ENCODE results near the gene ELMO1.

ELMO1 gene

DNA sequence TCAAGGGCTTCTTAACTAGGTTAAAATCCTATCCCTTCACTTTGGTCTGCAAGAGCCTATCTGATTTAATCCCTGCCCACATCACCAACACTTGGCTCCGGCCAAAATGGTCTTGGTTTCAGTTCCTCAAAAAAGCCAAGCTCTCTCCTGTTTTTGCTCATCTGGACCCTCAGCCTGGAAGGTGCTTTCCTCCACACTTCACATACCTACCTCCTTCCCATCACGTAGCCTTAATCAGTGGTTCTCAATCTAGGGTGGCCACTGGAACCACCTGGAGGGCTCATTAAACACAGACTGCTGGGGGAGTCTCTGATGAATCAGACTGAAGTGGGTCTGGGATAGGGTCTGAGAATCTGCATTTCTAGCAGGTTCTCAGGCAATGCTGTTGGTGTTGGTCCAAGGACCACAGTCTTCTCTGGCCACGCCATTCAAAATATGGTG, 497.4 kb downstream of the ELMO1 start:
- no peaks in the 10 kb centered on the region for H3K4me1 ChIP-seq (ENCODE audit: control insufficient read depth, insufficient read depth, low read length, unreplicated experiment)
- H3K27me3 ChIP-seq (ENCODE audit: insufficient read depth, low read length) = no peaks in the 10 kb centered on the region
- H2AFZ ChIP-seq (ENCODE audit: low read length, unreplicated experiment) = no peak overlapping the region
- H3K4me3 ChIP-seq (ENCODE audit: low read depth, low read length) = no peak overlapping the region
- H3K79me2 ChIP-seq (ENCODE audit: control insufficient read depth, insufficient read depth, low read length, unreplicated experiment) = no peaks in the 10 kb centered on the region
- no peak overlapping the region for H3K27ac ChIP-seq (ENCODE audit: low read depth, low read length)
- no peaks in the 10 kb centered on the region for H3K36me3 ChIP-seq (ENCODE audit: insufficient read depth, low read length)

DNA sequence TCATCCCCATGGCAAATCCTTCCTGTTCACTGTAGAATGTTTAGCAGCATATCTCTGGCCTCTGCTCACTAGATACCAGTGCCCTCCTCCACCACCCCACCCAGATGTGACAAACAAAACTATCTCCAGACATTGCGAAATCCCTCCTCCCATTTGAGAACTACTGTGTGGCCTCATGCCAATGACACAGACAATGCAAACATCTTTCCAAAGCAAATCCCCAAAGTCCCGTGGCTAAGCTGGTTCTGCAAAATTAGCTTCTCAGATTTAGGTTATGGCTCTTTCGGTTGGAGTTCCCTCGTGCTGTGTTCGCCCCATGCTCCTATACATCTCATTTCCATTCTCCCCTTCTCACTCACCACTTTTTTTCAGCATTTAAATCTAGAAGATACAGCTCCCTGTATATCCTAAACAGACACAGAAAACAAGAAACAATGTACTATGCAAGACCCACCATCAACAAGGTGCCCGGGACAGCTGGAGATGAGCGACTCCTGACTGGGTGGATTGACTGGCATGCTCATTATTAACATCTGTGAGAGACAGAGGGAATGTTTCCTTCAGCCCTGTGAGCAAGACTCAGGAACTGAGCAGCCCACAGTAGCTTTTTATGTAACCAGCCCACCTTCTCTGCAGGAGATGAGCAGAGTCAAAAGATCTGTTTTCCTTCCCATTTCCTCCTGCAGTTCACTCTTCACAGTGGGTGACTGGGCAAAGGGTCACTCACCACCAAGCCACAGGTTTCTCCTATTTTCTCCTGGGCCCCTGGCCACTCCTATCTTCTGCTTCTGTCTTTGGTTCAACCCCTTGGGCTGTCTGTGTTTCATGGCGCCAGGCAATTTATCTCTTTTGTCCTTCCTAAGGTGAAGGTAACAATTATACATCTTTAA, 498.7 kb downstream of the ELMO1 start:
- Histone ChIP-seq H3K36me3 (ENCODE audit: insufficient read depth, low read length) (no peaks in the 10 kb centered on the region), H3K27ac (ENCODE audit: low read depth, low read length) (no peak overlapping the region), H3K27me3 (ENCODE audit: insufficient read depth, low read length) (no peaks in the 10 kb centered on the region), H3K4me1 (ENCODE audit: control insufficient read depth, insufficient read depth, low read length, unreplicated experiment) (no peaks in the 10 kb centered on the region), H3K79me2 (ENCODE audit: control insufficient read depth, insufficient read depth, low read length, unreplicated experiment) (no peaks in the 10 kb centered on the region), H2AFZ (ENCODE audit: low read length, unreplicated experiment) (no peak overlapping the region), H3K4me3 (ENCODE audit: low read depth, low read length) (no peak overlapping the region)

GRCh38 chr7:36946401-36946739, 502.3 kb downstream of the ELMO1 start:
- no peak overlapping the region for H3K4me3 ChIP-seq (ENCODE audit: low read depth, low read length)
- H3K27me3 ChIP-seq (ENCODE audit: insufficient read depth, low read length) = no peaks in the 10 kb centered on the region
- H3K36me3 ChIP-seq (ENCODE audit: insufficient read depth, low read length) = no peaks in the 10 kb centered on the region
- H3K79me2 ChIP-seq (ENCODE audit: control insufficient read depth, insufficient read depth, low read length, unreplicated experiment) = no peaks in the 10 kb centered on the region
- no peaks in the 10 kb centered on the region for H3K4me1 ChIP-seq (ENCODE audit: control insufficient read depth, insufficient read depth, low read length, unreplicated experiment)
- no peak overlapping the region for H2AFZ ChIP-seq (ENCODE audit: low read length, unreplicated experiment)
- no peak overlapping the region for H3K27ac ChIP-seq (ENCODE audit: low read depth, low read length)

DNA sequence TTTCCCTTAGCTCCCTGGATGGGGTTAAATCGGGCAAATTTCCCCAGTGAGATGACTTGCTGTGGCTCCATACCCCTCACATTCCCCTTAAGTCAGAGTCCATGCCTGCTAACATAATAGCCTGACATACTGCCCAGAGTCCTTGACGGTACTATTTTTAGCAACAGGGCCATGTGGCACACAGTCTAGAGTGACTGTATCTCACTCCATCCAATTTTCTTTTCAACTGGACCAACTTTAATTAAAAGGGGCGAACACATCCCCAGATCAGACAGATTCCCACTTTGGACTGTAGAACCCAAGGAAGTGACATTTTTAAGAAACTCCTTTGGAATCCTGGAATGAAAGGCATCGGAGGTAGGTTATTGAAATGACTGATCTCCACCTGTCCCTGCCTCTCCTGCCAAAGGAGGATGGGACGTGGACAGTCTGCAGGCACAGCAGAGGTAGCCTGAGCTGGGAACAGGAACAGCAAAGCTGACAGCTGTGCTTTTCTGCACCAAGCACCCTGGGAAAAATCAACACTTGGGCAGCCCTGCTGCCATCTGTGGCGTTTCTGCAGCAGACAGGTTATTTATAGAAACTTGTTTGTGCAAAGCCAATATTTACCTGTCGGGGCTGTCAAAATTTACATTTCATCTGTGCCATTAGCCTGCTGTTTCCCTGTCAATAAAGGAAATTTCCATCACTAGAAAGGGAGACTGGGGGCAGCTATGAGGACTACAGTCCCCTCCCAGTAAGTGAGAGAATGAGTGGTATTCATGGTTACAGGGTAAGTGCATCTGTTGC, 502.9 kb downstream of the ELMO1 start:
- Histone ChIP-seq H3K4me1 (ENCODE audit: control insufficient read depth, insufficient read depth, low read length, unreplicated experiment) (no peaks in the 10 kb centered on the region), H2AFZ (ENCODE audit: low read length, unreplicated experiment) (no peak overlapping the region), H3K36me3 (ENCODE audit: insufficient read depth, low read length) (no peaks in the 10 kb centered on the region), H3K4me3 (ENCODE audit: low read depth, low read length) (no peak overlapping the region), H3K27me3 (ENCODE audit: insufficient read depth, low read length) (no peaks in the 10 kb centered on the region), H3K27ac (ENCODE audit: low read depth, low read length) (no peak overlapping the region), H3K79me2 (ENCODE audit: control insufficient read depth, insufficient read depth, low read length, unreplicated experiment) (no peaks in the 10 kb centered on the region)

DNA sequence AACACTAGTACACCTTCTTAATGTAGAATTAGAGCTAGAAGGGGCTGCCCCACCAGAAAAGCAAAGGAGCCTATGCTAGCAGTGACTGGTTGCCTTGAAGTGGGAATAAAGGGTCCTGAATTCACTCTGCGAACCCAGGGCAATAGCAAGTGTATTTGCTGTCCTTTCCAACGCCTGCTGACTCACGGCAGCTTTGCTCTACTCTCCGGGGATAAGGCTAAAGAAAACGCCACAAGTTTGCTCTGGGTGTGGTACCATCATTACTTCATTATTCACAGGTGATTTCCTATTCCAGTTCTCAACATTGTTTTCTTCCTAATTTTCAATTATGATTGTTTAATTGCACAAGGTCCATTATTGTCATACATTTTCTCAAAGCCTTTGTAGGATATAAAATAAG, 503.8 kb downstream of the ELMO1 start:
- no peaks in the 10 kb centered on the region for H3K4me1 ChIP-seq (ENCODE audit: control insufficient read depth, insufficient read depth, low read length, unreplicated experiment)
- no peaks in the 10 kb centered on the region for H3K79me2 ChIP-seq (ENCODE audit: control insufficient read depth, insufficient read depth, low read length, unreplicated experiment)
- H3K27ac ChIP-seq (ENCODE audit: low read depth, low read length) = no peak overlapping the region
- no peak overlapping the region for H3K4me3 ChIP-seq (ENCODE audit: low read depth, low read length)
- no peaks in the 10 kb centered on the region for H3K36me3 ChIP-seq (ENCODE audit: insufficient read depth, low read length)
- H2AFZ ChIP-seq (ENCODE audit: low read length, unreplicated experiment) = no peak overlapping the region
- H3K27me3 ChIP-seq (ENCODE audit: insufficient read depth, low read length) = no peaks in the 10 kb centered on the region

GRCh38 chr7:36943591-36944435, 504.9 kb downstream of the ELMO1 start:
- H3K36me3 ChIP-seq (ENCODE audit: insufficient read depth, low read length) = no peaks in the 10 kb centered on the region

DNA sequence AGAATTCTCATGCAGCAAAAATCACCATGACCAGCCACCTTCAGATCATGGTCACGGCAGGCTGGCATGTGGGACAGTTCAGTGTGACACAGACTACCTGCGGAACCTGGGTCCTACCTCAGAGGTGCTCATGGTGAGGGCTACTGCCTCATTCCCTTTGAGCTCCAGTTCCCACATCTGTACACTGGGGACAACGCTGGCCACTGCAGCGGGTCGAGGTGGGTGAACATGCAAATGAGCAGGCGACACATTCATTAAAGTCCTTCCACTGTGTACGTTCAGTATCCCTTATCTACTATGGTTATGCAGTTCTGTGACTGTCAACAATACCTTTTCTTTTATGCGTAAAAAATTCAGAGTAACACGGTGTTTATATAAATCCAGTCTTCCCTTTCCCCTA, 505.7 kb downstream of the ELMO1 start:
- no peak overlapping the region for H3K27ac ChIP-seq (ENCODE audit: low read depth, low read length)

More at GRCh38 chr7:36943591-36944435, 504.9 kb downstream of the ELMO1 start:
- Histone ChIP-seq H3K27ac (ENCODE audit: low read depth, low read length) (no peak overlapping the region), H3K79me2 (ENCODE audit: control insufficient read depth, insufficient read depth, low read length, unreplicated experiment) (no peaks in the 10 kb centered on the region), H2AFZ (ENCODE audit: low read length, unreplicated experiment) (no peak overlapping the region), H3K4me3 (ENCODE audit: low read depth, low read length) (no peak overlapping the region), H3K4me1 (ENCODE audit: control insufficient read depth, insufficient read depth, low read length, unreplicated experiment) (no peaks in the 10 kb centered on the region), H3K27me3 (ENCODE audit: insufficient read depth, low read length) (no peaks in the 10 kb centered on the region)

GRCh38 chr7:36942541-36942940, 506.1 kb downstream of the ELMO1 start:
- H3K36me3 ChIP-seq (ENCODE audit: insufficient read depth, low read length) = no peaks in the 10 kb centered on the region
- H2AFZ ChIP-seq (ENCODE audit: low read length, unreplicated experiment) = no peak overlapping the region
- H3K27me3 ChIP-seq (ENCODE audit: insufficient read depth, low read length) = no peaks in the 10 kb centered on the region
- H3K27ac ChIP-seq (ENCODE audit: low read depth, low read length) = no peak overlapping the region
- no peaks in the 10 kb centered on the region for H3K79me2 ChIP-seq (ENCODE audit: control insufficient read depth, insufficient read depth, low read length, unreplicated experiment)
- H3K4me1 ChIP-seq (ENCODE audit: control insufficient read depth, insufficient read depth, low read length, unreplicated experiment) = no peaks in the 10 kb centered on the region
- H3K4me3 ChIP-seq (ENCODE audit: low read depth, low read length) = no peak overlapping the region

More for the DNA sequence above, 505.7 kb downstream of the ELMO1 start:
- Histone ChIP-seq H3K4me3 (ENCODE audit: low read depth, low read length) (no peak overlapping the region), H2AFZ (ENCODE audit: low read length, unreplicated experiment) (no peak overlapping the region), H3K36me3 (ENCODE audit: insufficient read depth, low read length) (no peaks in the 10 kb centered on the region), H3K27me3 (ENCODE audit: insufficient read depth, low read length) (no peaks in the 10 kb centered on the region), H3K4me1 (ENCODE audit: control insufficient read depth, insufficient read depth, low read length, unreplicated experiment) (no peaks in the 10 kb centered on the region), H3K79me2 (ENCODE audit: control insufficient read depth, insufficient read depth, low read length, unreplicated experiment) (no peaks in the 10 kb centered on the region)

GRCh38 chr7:36942025-36942424, 506.6 kb downstream of the ELMO1 start:
- Histone ChIP-seq H3K27me3 (ENCODE audit: insufficient read depth, low read length) (no peaks in the 10 kb centered on the region), H3K4me1 (ENCODE audit: control insufficient read depth, insufficient read depth, low read length, unreplicated experiment) (no peaks in the 10 kb centered on the region), H3K79me2 (ENCODE audit: control insufficient read depth, insufficient read depth, low read length, unreplicated experiment) (no peaks in the 10 kb centered on the region), H3K4me3 (ENCODE audit: low read depth, low read length) (no peak overlapping the region), H3K36me3 (ENCODE audit: insufficient read depth, low read length) (no peaks in the 10 kb centered on the region), H3K27ac (ENCODE audit: low read depth, low read length) (no peak overlapping the region), H2AFZ (ENCODE audit: low read length, unreplicated experiment) (no peak overlapping the region)

DNA sequence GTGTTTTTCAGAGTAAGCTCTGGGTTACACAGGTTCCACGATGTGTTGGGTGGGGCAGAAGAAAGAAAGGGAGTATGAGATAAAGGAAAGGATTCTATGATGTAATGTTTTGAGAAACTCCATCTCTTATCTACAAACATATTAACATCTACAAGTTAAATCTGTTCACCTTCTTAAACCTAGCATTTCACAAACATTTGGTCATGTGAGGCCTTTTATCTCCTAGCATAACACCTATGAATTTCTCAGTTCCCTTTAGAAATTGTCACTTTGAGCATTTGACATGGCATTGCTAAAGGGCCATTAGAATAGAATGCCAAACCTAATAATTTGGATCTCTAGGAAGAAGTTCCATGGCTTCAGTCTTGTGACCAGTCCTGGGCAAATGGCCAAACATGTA, 507.3 kb downstream of the ELMO1 start:
- Histone ChIP-seq H3K27ac (ENCODE audit: low read depth, low read length) (no peak overlapping the region), H3K36me3 (ENCODE audit: insufficient read depth, low read length) (no peaks in the 10 kb centered on the region), H3K79me2 (ENCODE audit: control insufficient read depth, insufficient read depth, low read length, unreplicated experiment) (no peaks in the 10 kb centered on the region), H3K27me3 (ENCODE audit: insufficient read depth, low read length) (no peaks in the 10 kb centered on the region), H3K4me3 (ENCODE audit: low read depth, low read length) (no peak overlapping the region), H2AFZ (ENCODE audit: low read length, unreplicated experiment) (no peak overlapping the region), H3K4me1 (ENCODE audit: control insufficient read depth, insufficient read depth, low read length, unreplicated experiment) (no peaks in the 10 kb centered on the region)
